ENCODE results near the gene LZTFL1.

LZTFL1 gene

GRCh38 chr3:45884368-45885201 lies 42.7 kb upstream of the LZTFL1 start:
- no peak overlapping the region for H3K4me3 ChIP-seq (ENCODE audit: low read depth, low read length)
- TF ChIP-seq CTCF (IDR thresholded peaks at IDR 0.05; ENCODE audit: low read depth, low read length) = no peak

GRCh38 chr3:45881078-45882022 lies 39.4 kb upstream of the LZTFL1 start:
- no peak for TF ChIP-seq CTCF (IDR thresholded peaks at IDR 0.05; ENCODE audit: low read depth, low read length)

GRCh38 chr3:45880725-45881077 lies 38.8 kb upstream of the LZTFL1 start:
- H3K4me3 ChIP-seq (ENCODE audit: low read depth, low read length) = no peak overlapping the region
- no peak for TF ChIP-seq CTCF (IDR thresholded peaks at IDR 0.05; ENCODE audit: low read depth, low read length)

More at GRCh38 chr3:45881078-45882022, 39.4 kb upstream of the LZTFL1 start:
- no peak overlapping the region for H3K4me3 ChIP-seq (ENCODE audit: low read depth, low read length)

GRCh38 chr3:45878124-45878523 lies 36.2 kb upstream of the LZTFL1 start:
- no peak for TF ChIP-seq CTCF (IDR thresholded peaks at IDR 0.05; ENCODE audit: low read depth, low read length)
- no peak overlapping the region for H3K4me3 ChIP-seq (ENCODE audit: low read depth, low read length)

- H3K4me3 ChIP-seq (ENCODE audit: low read depth, low read length) = no peak overlapping the region
- no peak for TF ChIP-seq CTCF (IDR thresholded peaks at IDR 0.05; ENCODE audit: low read depth, low read length)
These were observed 32.9 kb upstream of the LZTFL1 start for GRCh38 chr3:45874677-45875346.

- TF ChIP-seq CTCF (IDR thresholded peaks at IDR 0.05; ENCODE audit: low read depth, low read length) = no peak
These were observed 31.7 kb upstream of the LZTFL1 start for GRCh38 chr3:45873638-45874037.

More at GRCh38 chr3:45873638-45874037, 31.7 kb upstream of the LZTFL1 start:
- no peak overlapping the region for H3K4me3 ChIP-seq (ENCODE audit: low read depth, low read length)
